SK-N-SH (cell line): ENCODE measurements around the gene SLC2A11.

ENCODE experiments used
- EP300 ChIP-seq, 2 experiments: IDR thresholded peaks; 2 replicates each; pipeline versions ENCODE4 v1.4.0 to v1.6.1; 2012; ENCODE audit warnings: borderline replicate concordance in 1 of 2, low read depth in 1 of 2, low read length in 1 of 2
- GABPA ChIP-seq: IDR thresholded peaks from 2 replicates; pipeline ENCODE4 v1.4.0; 2012; ENCODE audit warnings: low read depth, mild to moderate bottlenecking
- TF ChIP-seq, protein P1 (sequence below): fragments of 200-600 bp; sonication (generic); IDR thresholded peaks from 2 replicates; pipeline ENCODE4 v1.6.1; 2017; ENCODE audit warnings: antibody characterized with exemption, mild to moderate bottlenecking, moderate library complexity
- TF ChIP-seq, protein P2 (sequence below): IDR thresholded peaks from 2 replicates; pipeline ENCODE4 v1.6.1; 2012; ENCODE audit warnings: mild to moderate bottlenecking, low read depth, low read length, moderate library complexity

DNA sequence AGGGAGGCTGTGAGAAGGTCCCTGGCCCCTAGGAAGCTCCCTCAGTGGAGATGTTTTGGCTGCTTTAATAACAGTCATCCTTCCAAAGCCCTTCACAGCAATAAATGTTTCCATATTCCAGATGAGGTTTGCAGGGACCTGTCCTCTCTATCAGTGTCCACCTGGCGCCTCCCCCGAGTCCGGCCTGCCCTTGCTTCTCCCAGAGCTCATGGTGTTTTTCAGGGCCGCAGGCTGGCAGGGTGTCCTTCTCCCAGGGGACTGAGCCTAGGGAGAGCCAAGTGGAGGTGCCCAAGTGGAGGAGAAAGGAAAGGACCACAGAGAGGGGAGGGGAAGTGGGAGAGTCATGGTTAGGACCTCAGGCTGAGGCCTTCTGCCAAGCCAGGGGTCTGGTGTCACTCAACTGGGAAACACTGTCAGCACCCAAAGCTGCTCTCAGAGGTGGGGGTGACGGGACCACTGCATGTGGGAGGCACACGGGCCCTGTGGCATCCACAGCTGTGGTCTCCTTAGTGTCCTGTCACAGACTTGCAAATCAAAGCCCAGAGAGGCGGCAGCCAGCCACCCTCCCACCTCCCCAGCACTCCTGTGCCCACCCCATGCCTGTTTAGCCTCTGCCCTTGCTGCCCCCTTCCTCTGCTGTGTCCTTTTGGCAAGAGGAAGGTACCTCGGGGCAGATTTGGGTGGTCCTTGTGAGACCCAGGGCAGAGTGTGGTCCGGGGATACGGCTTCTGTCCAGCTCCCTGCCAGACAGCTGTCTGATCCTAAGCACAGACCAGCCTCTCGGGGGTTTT, 25.3 kb upstream of the SLC2A11 start:
- TF ChIP-seq, protein P1, sequence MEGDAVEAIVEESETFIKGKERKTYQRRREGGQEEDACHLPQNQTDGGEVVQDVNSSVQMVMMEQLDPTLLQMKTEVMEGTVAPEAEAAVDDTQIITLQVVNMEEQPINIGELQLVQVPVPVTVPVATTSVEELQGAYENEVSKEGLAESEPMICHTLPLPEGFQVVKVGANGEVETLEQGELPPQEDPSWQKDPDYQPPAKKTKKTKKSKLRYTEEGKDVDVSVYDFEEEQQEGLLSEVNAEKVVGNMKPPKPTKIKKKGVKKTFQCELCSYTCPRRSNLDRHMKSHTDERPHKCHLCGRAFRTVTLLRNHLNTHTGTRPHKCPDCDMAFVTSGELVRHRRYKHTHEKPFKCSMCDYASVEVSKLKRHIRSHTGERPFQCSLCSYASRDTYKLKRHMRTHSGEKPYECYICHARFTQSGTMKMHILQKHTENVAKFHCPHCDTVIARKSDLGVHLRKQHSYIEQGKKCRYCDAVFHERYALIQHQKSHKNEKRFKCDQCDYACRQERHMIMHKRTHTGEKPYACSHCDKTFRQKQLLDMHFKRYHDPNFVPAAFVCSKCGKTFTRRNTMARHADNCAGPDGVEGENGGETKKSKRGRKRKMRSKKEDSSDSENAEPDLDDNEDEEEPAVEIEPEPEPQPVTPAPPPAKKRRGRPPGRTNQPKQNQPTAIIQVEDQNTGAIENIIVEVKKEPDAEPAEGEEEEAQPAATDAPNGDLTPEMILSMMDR: no peak
- TF ChIP-seq, protein P2, sequence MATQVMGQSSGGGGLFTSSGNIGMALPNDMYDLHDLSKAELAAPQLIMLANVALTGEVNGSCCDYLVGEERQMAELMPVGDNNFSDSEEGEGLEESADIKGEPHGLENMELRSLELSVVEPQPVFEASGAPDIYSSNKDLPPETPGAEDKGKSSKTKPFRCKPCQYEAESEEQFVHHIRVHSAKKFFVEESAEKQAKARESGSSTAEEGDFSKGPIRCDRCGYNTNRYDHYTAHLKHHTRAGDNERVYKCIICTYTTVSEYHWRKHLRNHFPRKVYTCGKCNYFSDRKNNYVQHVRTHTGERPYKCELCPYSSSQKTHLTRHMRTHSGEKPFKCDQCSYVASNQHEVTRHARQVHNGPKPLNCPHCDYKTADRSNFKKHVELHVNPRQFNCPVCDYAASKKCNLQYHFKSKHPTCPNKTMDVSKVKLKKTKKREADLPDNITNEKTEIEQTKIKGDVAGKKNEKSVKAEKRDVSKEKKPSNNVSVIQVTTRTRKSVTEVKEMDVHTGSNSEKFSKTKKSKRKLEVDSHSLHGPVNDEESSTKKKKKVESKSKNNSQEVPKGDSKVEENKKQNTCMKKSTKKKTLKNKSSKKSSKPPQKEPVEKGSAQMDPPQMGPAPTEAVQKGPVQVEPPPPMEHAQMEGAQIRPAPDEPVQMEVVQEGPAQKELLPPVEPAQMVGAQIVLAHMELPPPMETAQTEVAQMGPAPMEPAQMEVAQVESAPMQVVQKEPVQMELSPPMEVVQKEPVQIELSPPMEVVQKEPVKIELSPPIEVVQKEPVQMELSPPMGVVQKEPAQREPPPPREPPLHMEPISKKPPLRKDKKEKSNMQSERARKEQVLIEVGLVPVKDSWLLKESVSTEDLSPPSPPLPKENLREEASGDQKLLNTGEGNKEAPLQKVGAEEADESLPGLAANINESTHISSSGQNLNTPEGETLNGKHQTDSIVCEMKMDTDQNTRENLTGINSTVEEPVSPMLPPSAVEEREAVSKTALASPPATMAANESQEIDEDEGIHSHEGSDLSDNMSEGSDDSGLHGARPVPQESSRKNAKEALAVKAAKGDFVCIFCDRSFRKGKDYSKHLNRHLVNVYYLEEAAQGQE: no peak
- TF ChIP-seq EP300 (IDR thresholded peaks at IDR 0.05; ENCODE audit: borderline replicate concordance in 1 of 2, low read depth in 1 of 2, low read length in 1 of 2) (0 out of 4 replicates have a peak, but pooled peaks of 1 of the 2 experiments have one; percentile 34), GABPA (no peak)
